ENCODE measurements around the gene WDR93. TPM values are rescaled to one million over a fixed set of nuclear protein-coding genes. Genes with fewer than 3 reads are reported as not detected.
A peak's percentile ranks its signal among the peaks of the same experiment; 100 is the strongest.

The WDR93 gene
- total and polyA plus RNA-seq, 2 of the 4 experiments (the other 2 are of a cell fraction): not detected

DNA sequence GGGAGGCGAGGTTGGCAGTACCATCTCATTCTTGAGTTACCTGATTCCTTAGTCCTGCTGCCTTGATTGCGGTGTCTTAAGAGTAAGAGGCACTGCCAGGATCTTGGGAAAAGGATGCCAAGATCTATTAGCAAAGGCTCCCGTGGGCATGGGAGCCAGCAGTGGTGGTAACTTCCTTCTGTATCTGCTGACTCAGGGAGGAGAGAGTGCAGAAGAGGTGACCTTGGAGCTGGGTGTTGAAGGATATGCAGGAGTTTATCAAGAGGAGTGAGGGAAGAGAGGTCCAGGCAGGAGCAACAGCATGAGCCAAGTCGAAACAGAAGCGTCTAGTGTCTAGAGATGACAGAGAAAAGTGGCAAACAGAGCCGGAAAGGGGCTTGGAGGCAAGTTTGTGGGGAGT is 90.0 kb downstream of the WDR93 start:
- H2BK120ac ChIP-seq (ENCODE audit: low read depth, low read length): no peak overlapping the region
- H2AK5ac ChIP-seq (ENCODE audit: low read depth, low read length): no peak overlapping the region
- ATAC-seq (ENCODE audit: low read depth) (no peak), DNase-seq (no peak)
- intact Hi-C loops (cut with micrococcal nuclease) (no loop called here), in situ Hi-C loops (cut with MboI; ENCODE audit: low sequenced_read_pairs) (no loop called here), dilution Hi-C loops (cut with HindIII; ENCODE audit: low sequenced_read_pairs, unreplicated experiment) (no loop called here)
- no peak overlapping the region for H2BK15ac ChIP-seq (ENCODE audit: low read depth, low read length)
- POLR2A ChIA-PET (ENCODE audit: unreplicated experiment): no interaction called here
- H4K20me1 ChIP-seq (ENCODE audit: insufficient read depth, low read length): no peaks in the 10 kb centered on the region
- CTCF ChIA-PET: no interaction called here
- H3K9ac ChIP-seq (ENCODE audit: low read depth, low read length): no peak overlapping the region
- H4K8ac ChIP-seq (ENCODE audit: low read depth in 2 of 2, low read length in 2 of 2): no peak overlapping the region
- no peaks in the 10 kb centered on the region; the same call in 1 of the 2 replicates for H3K9me1 ChIP-seq (ENCODE audit: insufficient read depth, low read length)
- no peak overlapping the region for H4K5ac ChIP-seq (ENCODE audit: low read depth, low read length)
- no peak overlapping the region; the same call in 1 of the 2 replicates for H2BK20ac ChIP-seq (ENCODE audit: low read depth, low read length)
- H3K9me3 ChIP-seq (ENCODE audit: control insufficient read depth, insufficient read depth, low read length): no peaks in the 10 kb centered on the region
- H3K4me1 ChIP-seq (ENCODE audit: control insufficient read depth, insufficient read depth, low read length): peaks cover 13% of the 10 kb centered on the region
- H2AFZ ChIP-seq (replicated peaks; ENCODE audit: low read length, poor library complexity): peak overlapping the region; percentile 0
- no peak overlapping the region for H3K27ac ChIP-seq (ENCODE audit: insufficient read depth, low read length)
- H3K23ac ChIP-seq (ENCODE audit: low read depth, low read length): no peak overlapping the region
- H3K36me3 ChIP-seq (ENCODE audit: control insufficient read depth, insufficient read depth, low read length): peaks cover 4% of the 10 kb centered on the region; the same call in 1 of the 2 replicates
- H4K91ac ChIP-seq (ENCODE audit: insufficient read depth, low read depth, low read length): no peak overlapping the region; the same call in 1 of the 2 replicates
- peak overlapping the region; percentile 83 for H2AK9ac ChIP-seq (replicated peaks; ENCODE audit: low read depth, low read length, poor library complexity)
- H2BK5ac ChIP-seq (ENCODE audit: low read depth, low read length, poor library complexity, severe bottlenecking): no peak overlapping the region
- H3K79me1 ChIP-seq (ENCODE audit: low read depth in 1 of 2, low read length in 2 of 2): no peaks in the 10 kb centered on the region
- no peaks in the 10 kb centered on the region for H3K27me3 ChIP-seq (ENCODE audit: control insufficient read depth, insufficient read depth, low read length)
- TF ChIP-seq CEBPB (IDR thresholded peaks at IDR 0.05; ENCODE audit: low read depth, low read length): no peak
- TF ChIP-seq, protein P1, sequence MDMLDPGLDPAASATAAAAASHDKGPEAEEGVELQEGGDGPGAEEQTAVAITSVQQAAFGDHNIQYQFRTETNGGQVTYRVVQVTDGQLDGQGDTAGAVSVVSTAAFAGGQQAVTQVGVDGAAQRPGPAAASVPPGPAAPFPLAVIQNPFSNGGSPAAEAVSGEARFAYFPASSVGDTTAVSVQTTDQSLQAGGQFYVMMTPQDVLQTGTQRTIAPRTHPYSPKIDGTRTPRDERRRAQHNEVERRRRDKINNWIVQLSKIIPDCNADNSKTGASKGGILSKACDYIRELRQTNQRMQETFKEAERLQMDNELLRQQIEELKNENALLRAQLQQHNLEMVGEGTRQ (IDR thresholded peaks at IDR 0.05; ENCODE audit: low read depth, low read length): no peak
- TF ChIP-seq SMC3 (IDR thresholded peaks at IDR 0.05; ENCODE audit: low read depth, low read length): no peak
- TF ChIP-seq CHD1 (IDR thresholded peaks at IDR 0.05; ENCODE audit: low read depth, low read length): no peak
- TF ChIP-seq MAZ (IDR thresholded peaks at IDR 0.05; ENCODE audit: borderline replicate concordance, low read depth, low read length): no peak
- no peak for TF ChIP-seq RAD21 (IDR thresholded peaks at IDR 0.05; ENCODE audit: low read length)
- no peak for TF ChIP-seq BHLHE40 (IDR thresholded peaks at IDR 0.05; ENCODE audit: low read depth, low read length)
- TF ChIP-seq, protein P2, sequence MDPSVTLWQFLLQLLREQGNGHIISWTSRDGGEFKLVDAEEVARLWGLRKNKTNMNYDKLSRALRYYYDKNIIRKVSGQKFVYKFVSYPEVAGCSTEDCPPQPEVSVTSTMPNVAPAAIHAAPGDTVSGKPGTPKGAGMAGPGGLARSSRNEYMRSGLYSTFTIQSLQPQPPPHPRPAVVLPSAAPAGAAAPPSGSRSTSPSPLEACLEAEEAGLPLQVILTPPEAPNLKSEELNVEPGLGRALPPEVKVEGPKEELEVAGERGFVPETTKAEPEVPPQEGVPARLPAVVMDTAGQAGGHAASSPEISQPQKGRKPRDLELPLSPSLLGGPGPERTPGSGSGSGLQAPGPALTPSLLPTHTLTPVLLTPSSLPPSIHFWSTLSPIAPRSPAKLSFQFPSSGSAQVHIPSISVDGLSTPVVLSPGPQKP (IDR thresholded peaks at IDR 0.05; ENCODE audit: borderline replicate concordance, low read depth, low read length): no peak
- no peak for TF ChIP-seq RCOR1 (IDR thresholded peaks at IDR 0.05; ENCODE audit: insufficient replicate concordance, low read length)
- TF ChIP-seq, protein P3, sequence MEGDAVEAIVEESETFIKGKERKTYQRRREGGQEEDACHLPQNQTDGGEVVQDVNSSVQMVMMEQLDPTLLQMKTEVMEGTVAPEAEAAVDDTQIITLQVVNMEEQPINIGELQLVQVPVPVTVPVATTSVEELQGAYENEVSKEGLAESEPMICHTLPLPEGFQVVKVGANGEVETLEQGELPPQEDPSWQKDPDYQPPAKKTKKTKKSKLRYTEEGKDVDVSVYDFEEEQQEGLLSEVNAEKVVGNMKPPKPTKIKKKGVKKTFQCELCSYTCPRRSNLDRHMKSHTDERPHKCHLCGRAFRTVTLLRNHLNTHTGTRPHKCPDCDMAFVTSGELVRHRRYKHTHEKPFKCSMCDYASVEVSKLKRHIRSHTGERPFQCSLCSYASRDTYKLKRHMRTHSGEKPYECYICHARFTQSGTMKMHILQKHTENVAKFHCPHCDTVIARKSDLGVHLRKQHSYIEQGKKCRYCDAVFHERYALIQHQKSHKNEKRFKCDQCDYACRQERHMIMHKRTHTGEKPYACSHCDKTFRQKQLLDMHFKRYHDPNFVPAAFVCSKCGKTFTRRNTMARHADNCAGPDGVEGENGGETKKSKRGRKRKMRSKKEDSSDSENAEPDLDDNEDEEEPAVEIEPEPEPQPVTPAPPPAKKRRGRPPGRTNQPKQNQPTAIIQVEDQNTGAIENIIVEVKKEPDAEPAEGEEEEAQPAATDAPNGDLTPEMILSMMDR (conservative IDR thresholded peaks at IDR 0.05; ENCODE audit: low read depth, low read length): no peak
- no peak for TF ChIP-seq POLR2A (IDR thresholded peaks at IDR 0.05; ENCODE audit: low read depth, low read length)
- TF ChIP-seq NFE2L2 (IDR thresholded peaks at IDR 0.05; ENCODE audit: low read depth, low read length): no peak
- no peak for TF ChIP-seq MAFK (IDR thresholded peaks at IDR 0.05; ENCODE audit: low read depth, low read length)
- no peak for TF ChIP-seq FOS (IDR thresholded peaks at IDR 0.05; ENCODE audit: low read depth, low read length)
- no peak for TF ChIP-seq MXI1 (IDR thresholded peaks at IDR 0.05; ENCODE audit: borderline replicate concordance, low read depth, low read length)
- TF ChIP-seq RFX5 (IDR thresholded peaks at IDR 0.05; ENCODE audit: low read depth, low read length): no peak
- H3K4me2 ChIP-seq (ENCODE audit: low read depth, low read length): no peak overlapping the region
- H3K14ac ChIP-seq (replicated peaks; ENCODE audit: low read depth, low read length): no peak overlapping the region
- WGBS, 2 experiments (ENCODE audit: extremely low coverage in 2 of 2, insufficient read length in 1 of 2): 90% methylated on average over 3 of the region's 6 CpGs; no CpG with 5 or more reads in 1 of the 2 experiments
- H3K4me3 ChIP-seq (ENCODE audit: insufficient read depth, low read depth, low read length): no peak overlapping the region
- no TSS peak for BruUV-seq (replicated peaks)
- no peak overlapping the region; the same call in 1 of the 2 replicates for H3K4ac ChIP-seq (ENCODE audit: low read depth, low read length)
- H3K56ac ChIP-seq (ENCODE audit: extremely low read depth, insufficient read depth, low read length): no peak overlapping the region
- H3K18ac ChIP-seq (ENCODE audit: low read depth, low read length): no peak overlapping the region

Data from IMR-90 (cell line).